Amniotic epithelial cell (primary cell): ENCODE data around the gene TMEM39A.

Source experiments
- DNase-seq: peaks from one replicate; pipeline ENCODE4 v3.0.0-alpha.2; 2010; ENCODE audit warnings: low read depth

The TMEM39A gene, protein sequence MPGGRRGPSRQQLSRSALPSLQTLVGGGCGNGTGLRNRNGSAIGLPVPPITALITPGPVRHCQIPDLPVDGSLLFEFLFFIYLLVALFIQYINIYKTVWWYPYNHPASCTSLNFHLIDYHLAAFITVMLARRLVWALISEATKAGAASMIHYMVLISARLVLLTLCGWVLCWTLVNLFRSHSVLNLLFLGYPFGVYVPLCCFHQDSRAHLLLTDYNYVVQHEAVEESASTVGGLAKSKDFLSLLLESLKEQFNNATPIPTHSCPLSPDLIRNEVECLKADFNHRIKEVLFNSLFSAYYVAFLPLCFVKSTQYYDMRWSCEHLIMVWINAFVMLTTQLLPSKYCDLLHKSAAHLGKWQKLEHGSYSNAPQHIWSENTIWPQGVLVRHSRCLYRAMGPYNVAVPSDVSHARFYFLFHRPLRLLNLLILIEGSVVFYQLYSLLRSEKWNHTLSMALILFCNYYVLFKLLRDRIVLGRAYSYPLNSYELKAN

DNA sequence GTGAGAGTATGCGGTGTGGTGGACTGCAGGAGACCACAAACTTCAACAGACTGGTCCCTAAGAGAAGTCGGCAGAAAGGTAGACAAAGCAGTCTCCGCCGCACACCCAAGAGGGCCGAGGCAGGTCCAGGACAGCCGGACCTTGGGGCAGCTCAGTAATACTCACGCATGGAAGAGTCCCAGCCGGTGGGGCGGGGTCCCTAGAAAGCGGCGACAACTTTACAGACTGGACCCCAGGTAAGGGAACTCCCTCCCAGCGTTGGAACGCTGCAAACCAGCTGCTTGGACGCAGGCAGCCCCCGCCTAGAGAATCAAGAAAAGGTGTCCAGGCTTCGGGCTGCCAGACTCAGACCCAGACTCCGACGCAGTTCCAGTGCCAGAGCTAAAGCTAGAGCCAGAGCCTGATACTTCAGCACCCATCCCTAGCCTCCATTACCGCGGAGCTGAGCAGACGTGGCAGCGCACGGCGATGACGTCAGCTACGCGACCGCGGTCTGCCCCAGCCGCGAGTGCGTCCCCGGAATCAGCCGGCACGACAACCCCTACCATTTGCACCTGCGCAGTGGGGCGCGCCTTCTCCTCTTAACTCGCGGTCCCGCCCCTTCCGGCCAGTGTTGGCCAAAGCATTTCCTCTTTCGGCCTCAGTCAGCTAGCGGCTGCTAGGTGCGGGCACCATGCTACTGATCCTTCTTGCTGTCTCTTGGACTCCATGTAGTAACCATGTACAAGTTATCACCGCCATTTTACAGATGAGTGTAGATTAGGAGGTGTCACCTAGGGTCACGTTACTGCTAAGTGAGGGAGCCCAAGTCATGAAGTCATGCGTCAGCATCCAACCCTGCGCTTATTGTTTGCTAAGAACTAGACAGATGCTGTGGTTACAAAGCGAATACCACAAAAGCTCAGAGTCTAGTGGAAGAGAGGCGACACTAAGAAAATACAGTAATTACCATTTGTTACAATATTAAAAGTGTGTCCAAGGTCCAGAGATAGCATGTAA is at the start of gene TMEM39A:
TMEM39A (minus strand) TSS at position 445 of the 999 bp plus-strand sequence. CDS start 1,541 bp downstream, outside the sequence.
- DNase-seq, result peak; percentile 96

DNA sequence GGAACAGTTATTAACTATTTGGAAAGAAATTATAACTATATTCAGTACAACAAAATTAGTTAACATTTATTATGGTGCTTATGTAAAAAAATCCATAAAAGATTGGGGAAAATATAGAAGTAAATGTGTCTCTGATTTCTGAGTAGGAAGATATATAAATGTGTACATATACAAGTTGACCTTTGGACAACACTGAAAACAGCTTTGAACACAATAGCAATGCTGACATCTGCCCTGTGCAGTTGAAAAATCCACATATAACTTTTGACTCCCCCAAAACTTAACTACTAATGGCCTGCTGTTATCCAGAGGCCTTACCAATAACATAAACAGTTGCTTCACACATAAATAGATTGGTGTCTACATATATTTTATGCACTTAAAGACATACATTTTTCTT is 47.3 kb upstream of the TMEM39A start:
- no peak for DNase-seq

DNA sequence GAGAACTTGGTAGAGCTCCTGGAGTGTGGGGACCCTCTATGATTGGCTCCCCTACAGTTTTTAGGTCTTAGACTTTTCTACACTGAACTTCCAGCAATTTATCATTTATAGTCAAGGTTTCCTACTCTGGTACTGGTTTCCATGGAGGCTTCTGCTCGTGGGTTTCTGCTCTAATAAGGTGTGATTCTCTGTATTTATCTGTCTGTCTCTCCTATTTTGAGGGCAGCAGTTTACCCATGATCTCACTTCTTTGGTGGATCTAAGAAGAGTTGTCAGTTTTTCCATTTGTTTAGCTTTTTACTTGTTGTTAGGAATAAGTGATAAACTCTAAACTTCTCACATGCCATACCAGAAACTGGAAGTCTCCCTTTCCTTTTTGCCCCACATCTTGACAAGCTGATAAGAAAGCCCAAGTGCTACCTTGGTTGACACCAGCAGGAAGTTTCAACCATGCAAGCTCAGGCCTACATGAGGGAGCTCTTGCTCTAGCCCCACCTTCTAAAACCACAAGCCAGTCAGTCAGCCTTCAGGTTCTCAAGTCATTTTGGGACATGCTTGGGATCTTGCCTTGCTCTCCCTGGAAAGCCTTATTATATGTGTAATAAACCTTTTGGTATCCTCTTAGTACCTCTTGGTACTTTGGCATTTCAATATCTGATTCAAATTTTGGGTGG is 44.9 kb upstream of the TMEM39A start:
- no peak for DNase-seq

DNA sequence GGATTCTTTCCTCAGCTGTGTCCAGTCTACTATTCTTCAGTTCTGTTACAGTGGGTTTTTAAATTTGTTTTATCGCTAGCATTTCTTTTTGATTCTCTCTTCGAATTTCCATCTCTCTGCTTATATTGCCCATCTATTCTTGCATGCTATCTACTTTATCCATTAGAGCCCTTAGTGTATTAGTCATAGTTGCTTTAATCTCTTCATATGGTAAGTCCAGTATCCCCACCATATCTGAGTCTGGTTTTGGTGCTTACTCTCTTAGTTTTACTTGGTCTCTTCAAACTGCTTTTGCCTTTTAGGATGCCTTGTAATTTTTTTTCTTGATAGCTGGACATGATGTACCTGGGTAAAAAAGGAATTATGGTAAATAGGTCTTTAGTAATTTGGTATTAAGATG is 44.0 kb upstream of the TMEM39A start:
- DNase-seq, result no peak

DNA sequence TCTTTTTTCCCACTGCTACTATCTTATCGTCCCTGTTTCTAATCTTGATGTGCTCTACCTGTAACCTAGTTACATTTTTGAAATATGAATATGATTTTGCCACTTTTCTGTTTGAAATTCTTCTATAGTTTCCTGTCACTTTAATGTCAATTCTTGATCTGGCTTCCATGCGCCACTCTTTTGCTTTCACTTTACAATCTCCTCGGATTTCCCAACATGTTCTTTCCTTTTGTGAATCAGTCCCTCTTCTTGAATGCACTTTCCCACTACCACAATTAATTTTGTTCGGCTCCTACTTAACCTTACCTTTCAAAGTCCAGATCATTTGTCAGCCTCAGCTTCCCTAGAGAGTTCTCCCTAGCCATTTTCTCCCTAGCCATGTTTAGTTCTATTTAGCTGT is 43.2 kb upstream of the TMEM39A start:
- DNase-seq, result no peak

DNA sequence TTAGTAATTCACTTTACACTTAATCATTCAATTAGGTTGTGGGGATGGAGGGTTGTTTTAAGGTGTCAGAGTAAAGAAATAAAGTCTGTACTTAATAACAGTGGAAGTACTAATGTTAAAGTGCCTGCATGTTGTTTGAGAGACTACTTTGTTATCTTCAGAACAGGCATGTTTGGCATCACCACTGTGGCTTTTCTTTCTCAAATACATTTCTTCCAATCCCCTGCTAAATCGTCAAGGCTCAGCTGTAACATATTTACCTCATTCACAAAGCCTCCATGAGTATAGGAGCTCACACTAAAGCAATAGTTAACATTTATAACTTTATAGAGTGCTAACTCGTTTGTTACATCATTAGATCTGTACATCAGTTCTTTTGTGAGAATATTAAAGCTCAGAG is 37.5 kb upstream of the TMEM39A start:
- DNase-seq, result peak; percentile 60

DNA sequence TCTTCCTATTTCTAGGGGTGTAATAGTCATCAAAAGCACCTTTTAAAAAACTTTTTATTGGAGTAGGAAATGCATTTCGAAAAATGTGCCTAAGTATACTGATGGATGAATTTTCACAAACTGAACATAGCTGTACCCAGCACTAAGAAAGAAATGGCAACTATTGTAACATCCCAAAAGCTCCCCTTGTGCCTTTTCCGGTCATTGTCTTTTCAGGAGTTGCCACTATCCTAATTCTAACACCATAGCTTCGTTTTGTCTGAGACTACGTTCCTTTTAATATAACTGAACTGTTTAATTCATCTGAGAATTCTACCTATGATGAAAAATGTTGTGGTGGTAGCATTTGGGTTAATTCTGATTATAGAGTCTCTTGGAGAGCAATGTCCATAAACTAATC is 36.9 kb upstream of the TMEM39A start:
- no peak for DNase-seq

DNA sequence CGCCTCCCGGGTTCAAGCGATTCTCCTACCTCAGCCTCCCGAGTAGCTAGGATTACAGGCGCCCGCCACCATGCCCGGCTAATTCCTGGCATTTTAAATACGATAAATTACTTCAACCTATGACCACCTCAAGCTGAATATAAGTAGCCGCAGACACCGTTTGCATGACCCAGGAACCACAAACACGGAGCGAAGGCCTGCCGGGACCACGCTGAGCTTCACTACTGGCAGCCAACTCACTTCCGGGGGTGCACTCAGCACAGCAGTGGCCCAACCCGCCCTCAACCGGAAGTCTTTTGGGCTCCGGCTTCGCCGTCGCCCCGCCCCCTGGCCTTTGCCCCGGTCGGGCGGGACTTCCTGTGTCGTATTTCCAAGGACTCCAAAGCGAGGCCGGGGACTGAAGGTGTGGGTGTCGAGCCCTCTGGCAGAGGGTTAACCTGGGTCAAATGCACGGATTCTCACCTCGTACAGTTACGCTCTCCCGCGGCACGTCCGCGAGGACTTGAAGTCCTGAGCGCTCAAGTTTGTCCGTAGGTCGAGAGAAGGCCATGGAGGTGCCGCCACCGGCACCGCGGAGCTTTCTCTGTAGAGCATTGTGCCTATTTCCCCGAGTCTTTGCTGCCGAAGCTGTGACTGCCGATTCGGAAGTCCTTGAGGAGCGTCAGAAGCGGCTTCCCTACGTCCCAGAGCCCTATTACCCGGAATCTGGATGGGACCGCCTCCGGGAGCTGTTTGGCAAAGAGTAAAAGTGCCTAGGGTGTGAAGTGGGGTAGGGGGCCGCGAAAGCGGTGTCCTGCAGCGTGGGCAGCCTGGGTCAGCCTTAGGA is 35.0 kb upstream of the TMEM39A start, which contains the start of gene TIMMDC1:
TIMMDC1 (plus strand) TSS at position 362 of the 826 bp plus-strand sequence; CDS start at position 549, 187 bp downstream.
- peak; percentile 95 for DNase-seq

DNA sequence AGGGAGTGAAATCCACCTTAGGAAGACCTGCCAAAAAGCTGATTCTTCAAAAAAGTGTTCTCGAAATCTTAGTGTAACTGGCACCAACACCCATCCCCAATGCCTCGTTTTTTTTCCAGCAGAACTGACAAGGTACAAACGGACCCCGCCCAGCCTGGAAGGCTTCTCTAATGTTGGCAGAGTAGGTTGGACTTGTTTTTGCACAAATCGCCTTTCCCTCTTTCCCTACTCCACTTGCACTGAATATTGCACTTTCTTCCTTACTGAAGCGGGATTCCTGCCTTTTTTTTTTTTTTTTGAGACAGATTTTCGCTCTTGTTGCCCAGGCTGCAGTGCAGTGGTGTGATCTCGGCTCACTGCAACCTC is 34.4 kb upstream of the TMEM39A start:
- DNase-seq, result peak; percentile 27

DNA sequence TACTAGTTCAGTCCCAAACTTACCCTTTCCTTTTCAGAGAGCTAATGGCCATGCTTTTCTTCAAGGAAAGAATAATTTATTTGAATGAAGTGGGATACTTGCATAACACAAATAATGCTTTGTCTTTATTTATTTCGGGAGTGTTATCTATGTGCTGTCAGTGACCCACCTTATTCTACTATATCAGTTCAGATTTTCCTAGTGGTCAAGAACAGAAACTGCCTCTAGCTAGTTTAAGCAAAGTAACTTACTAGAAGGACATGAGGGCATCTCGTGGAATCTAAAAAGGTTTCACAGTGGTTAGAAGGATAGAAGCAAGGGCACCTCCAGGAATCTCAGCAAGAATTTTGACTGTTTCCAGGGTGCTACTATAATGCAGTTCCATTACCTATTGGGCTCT is 31.2 kb upstream of the TMEM39A start:
- DNase-seq, result no peak

DNA sequence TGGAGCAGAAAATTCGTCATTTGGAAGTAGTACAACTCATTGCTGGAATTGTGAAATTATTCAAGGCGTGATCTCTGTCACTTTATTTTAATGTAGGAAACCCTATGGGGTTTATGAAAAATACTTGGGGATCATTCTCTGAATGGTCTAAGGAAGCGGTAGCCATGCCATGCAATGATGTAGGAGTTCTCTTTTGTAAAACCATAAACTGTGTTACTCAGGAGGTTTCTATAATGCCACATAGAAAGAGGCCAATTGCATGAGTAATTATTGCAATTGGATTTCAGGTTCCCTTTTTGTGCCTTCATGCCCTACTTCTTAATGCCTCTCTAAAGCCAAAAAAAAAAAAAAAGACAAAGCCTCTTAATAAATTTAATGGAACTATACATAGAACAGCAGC is 29.4 kb upstream of the TMEM39A start:
- no peak for DNase-seq

DNA sequence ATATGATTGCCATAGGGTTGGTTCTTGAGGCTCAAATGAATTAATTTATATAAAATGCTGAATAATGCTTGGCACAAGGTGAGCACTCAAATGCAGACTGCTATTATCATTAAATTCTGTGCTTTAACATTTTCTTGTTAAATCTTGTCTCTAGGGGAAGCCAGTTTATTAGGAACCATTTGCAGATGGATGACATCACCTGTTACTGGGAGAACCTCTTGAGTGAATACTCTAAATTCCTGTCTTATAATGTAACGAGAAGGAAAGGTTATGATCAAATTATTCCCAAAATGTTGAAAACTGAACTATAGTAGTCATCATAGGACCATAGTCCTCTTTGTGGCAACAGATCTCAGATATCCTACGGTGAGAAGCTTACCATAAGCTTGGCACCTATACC is 28.7 kb upstream of the TMEM39A start:
- no peak for DNase-seq

DNA sequence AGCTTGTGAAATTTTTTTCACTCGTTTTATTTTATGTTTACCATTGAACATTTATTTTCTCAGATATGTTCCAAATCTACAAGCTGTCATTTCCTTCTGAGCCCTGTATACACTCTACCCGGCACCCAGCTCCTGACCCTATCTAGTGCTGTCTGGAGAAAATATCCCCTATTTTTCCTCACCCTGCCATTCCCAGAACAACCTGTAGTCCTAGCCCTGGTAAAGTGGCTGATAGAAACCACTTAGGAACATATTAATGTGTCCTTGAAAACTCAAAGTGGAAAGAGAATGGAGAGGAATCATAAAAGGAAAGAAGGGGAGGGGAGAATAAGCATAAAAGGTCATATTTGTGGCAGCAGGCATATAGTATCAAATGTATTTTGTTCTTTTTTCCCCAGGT is 26.7 kb upstream of the TMEM39A start:
- DNase-seq, result no peak

DNA sequence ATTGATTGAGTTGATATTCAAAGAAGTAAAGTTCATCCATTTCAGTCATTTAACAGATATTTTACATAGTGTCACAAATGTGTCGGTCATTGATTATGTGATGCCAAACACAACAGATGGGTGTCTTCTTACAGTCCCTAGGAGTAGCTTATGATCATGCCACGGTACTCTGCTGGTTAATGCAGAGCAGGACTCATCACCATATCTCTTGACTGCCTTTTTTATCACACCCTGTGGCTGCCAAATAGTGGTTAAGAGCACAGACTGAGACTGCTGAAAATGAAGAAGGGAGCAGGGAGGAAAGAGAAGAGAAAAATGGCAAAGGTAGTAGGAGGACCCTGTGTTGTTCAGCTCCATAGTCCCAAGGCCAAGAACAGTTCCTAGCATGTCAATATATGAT is 22.1 kb upstream of the TMEM39A start:
- no peak for DNase-seq

DNA sequence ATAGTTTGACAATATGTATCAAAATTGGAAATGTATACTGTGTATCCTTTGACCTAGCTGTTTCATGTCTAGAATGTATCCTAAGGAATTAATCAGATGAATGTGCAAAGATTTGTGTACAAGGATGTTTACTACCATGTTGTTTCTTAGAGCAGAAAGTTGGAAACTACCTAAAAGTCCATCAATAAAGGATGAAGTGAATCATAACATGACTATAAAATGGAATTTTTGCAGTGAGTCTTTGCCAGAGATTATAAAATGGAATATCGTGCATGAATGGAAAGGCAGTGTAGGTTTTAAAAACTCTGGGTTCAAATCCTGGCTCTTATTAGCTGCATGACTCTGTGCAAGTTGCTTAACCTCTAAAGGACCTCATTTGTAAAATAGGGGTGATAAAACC is 19.7 kb upstream of the TMEM39A start:
- DNase-seq, result no peak

DNA sequence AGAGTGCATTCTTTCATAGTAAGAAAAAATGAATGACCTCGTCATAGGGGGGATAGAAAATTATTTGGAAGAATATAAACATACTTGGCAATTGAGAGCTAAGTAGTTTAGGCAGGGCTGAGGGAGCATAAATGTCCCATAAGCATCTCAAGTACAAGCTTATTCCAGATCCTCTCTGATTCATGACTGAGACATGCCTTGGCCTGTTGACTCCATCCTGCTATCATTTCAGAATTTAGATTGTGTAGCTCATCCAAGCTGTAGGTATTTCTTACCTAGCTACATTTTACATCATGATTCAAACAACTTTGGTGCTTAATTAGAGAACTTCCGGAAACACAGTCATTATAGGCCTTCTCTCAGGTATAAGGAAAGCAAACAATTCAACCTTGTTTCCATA is 17.7 kb upstream of the TMEM39A start:
- DNase-seq, result no peak

DNA sequence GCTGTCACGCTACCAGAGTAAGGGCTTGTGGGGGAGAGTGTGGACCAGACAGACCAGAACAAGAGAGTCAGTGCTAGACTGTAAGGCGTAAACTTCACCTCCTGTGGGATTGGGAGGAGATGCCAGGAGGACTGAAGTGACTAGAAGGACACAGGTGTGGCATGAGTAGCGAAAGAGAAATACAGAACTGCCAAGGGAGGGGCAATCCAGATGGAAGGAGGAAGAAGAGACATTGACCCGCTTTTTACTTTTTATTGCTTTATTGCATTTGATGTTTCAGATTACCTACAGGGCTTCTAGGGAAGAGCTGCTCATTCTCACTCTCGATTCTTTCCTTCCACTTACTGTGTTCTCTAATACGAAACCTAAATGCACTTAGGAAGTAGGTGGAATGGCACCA is 7.5 kb upstream of the TMEM39A start:
- DNase-seq, result no peak

DNA sequence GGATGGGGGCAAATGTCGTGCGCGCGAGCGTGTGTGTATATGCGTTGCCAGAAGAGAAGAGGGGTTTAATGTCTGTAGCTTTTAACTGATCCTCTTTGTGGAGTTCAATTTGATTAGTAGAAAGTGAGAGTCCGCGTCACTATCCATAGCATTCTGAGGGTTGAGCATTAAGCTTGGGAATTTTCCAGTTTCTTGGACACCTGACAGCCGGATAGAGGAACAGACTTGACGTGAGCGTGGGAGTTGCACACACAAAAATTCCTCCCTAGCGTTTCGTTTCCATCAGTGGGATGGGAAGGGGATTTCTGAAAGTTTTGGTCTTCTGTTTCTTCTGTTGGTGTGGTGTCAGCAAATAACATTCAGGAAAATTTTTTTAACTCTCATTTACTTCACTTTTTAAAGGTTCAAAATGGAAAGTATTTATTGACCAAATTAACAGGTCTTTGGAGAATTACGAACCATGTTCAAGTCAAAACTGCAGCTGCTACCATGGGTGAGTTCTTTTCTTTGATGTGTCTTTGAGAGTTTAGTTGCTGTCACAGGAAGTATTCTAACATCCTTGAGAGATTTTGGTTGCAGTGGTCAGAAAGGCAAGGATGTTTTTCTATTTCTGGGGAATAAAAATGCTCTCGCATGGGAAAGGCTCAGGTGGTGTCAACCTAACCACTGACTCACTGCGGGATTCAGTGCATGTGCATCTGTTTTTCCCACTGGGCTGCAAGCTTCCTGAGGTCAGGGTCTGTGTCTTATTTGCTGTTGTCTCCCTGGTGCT is 6.2 kb upstream of the TMEM39A start:
- peak; percentile 67 for DNase-seq

DNA sequence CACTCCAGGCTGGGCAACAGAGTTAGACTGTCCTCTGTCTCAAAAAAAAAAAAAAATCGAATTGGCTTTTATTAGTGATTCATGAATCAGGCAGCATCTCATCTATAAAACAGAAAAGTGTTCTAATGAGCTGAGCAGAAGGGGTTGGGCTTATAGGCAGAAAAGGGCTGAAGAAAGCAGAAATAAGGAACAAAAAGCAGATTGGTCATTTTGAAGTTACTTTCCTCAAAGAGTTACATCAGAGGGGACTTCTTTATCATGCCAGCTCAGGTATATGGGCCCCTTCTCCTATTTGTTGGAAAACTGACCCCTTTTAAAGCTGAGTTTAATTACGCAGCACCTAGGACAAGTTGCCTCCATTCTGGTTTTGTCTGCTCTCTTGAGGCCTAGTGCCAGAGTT is 4.6 kb upstream of the TMEM39A start:
- no peak for DNase-seq

DNA sequence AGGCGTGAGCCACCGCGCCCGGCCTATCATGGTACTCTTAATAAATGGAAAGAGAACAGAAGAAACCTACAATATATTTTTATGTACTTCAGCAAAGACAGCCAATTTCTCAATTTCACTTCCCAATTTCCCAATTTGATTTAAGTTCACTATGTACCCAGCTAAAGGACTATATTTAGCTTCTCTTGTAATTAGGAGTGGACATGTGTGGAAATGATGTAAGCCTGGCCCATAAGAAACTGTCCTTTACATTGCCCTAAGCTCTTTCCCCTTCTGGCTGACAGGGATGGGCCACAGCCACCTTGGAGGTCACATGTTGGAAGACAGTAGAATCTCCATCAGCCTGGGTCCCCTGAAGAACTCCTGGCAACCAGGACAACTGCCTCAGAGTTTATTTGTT is 6.2 kb downstream of the TMEM39A start:
- DNase-seq, result peak; percentile 35

DNA sequence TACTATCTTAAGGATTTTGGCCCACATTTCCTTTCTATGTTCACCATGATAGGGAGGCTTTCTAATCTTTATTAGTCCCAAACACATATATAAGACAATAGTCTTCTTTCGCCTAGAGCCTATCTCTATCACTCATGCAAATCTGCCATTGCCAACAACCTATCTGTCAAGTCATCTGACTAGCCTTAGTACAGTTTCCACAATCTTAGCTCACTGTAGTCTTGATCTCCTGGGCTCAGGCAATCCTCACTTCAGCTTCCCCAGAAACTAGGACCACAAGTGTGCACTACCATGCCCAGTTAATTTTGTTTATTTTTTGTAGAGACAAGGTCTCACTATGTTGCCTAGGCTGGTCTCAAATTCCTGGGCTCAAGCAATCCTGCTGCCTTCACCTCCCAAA is 6.9 kb downstream of the TMEM39A start:
- no peak for DNase-seq
